Fibroblast of lung (primary cell): ENCODE measurements around the gene SPIN3. TPM values are rescaled to one million over a fixed set of nuclear protein-coding genes. Genes with fewer than 3 reads are reported as not detected.
"Not testable (repeated sequence)": the region's sequence is repeated elsewhere in the genome, so short reads cannot be mapped to it uniquely, and the experiment has no call there.

Source experiments
- DNase-seq, 2 donors: peaks; one replicate each; pipeline versions ENCODE4 v3.0.0 to v3.0.0-alpha.2; 2010; ENCODE audit warnings: low read depth in 2 of 2
- H2AFZ ChIP-seq: 2 replicates; pipeline ENCODE4 v1.5.1; 2012; ENCODE audit warnings: low read length, control low read depth, inconsistent platforms
- H3K27ac ChIP-seq: 2 replicates; pipeline ENCODE4 v1.5.1; 2011; ENCODE audit warnings: low read length, control low read depth; ENCODE audit not compliant: insufficient read depth
- H3K27me3 ChIP-seq: 2 replicates; pipeline ENCODE4 v1.5.1; 2011; ENCODE audit warnings: mild to moderate bottlenecking, low read length; ENCODE audit not compliant: control insufficient read depth, insufficient read depth
- H3K36me3 ChIP-seq: 2 replicates; pipeline ENCODE4 v1.5.1; 2011; ENCODE audit warnings: low read length; ENCODE audit not compliant: control insufficient read depth, insufficient read depth
- H3K4me1 ChIP-seq: 2 replicates; pipeline ENCODE4 v1.5.1; 2011; ENCODE audit warnings: low read length; ENCODE audit not compliant: control insufficient read depth, insufficient read depth; ENCODE audit errors: extremely low read depth
- H3K4me2 ChIP-seq: 2 replicates; pipeline ENCODE4 v1.5.1; 2011; ENCODE audit warnings: low read length, control low read depth; ENCODE audit not compliant: insufficient read depth; ENCODE audit errors: extremely low read depth
- H3K4me3 ChIP-seq, 4 experiments: fragments of 200-600 bp in 1 of 4; sonication (generic) in 1 of 4; replicated peaks in 1 of 4; 2 replicates each; pipeline ENCODE4 v1.5.1; 2011 to 2016; ENCODE audit warnings: low read length in 4 of 4, low read depth in 3 of 4, mild to moderate bottlenecking in 3 of 4, control low read depth in 2 of 4, inconsistent platforms in 1 of 4, mixed read lengths in 1 of 4; ENCODE audit not compliant: insufficient read depth in 1 of 4; ENCODE audit errors: control extremely low read depth in 1 of 4
- H3K79me2 ChIP-seq: 2 replicates; pipeline ENCODE4 v1.5.1; 2012; ENCODE audit warnings: mild to moderate bottlenecking, low read length, inconsistent platforms; ENCODE audit not compliant: control insufficient read depth, insufficient read depth
- H3K9ac ChIP-seq: 2 replicates; pipeline ENCODE4 v1.5.1; 2011; ENCODE audit warnings: mild to moderate bottlenecking, low read length, control low read depth; ENCODE audit not compliant: insufficient read depth
- H3K9me3 ChIP-seq: 2 replicates; pipeline ENCODE4 v1.5.1; 2012; ENCODE audit warnings: low read depth, low read length; ENCODE audit not compliant: control insufficient read depth, insufficient read depth
- H4K20me1 ChIP-seq: 2 replicates; pipeline ENCODE4 v1.5.1; 2011; ENCODE audit warnings: low read length; ENCODE audit not compliant: control insufficient read depth, insufficient read depth; ENCODE audit errors: extremely low read depth
- EZH2 ChIP-seq: IDR thresholded peaks from 2 replicates; pipeline ENCODE4 v1.5.1; 2012; ENCODE audit warnings: low read length, control low read depth, mild to moderate bottlenecking; ENCODE audit errors: missing control alignments
- polyA plus RNA-seq, 2 donors: library from polyadenylated mRNA; depleted of rRNA in 1 of 2; stranded (reverse) in 1 of 2; unstranded in 1 of 2; fragments of >200 nt; gene quantifications; 2 replicates each; pipeline ENCODE4 v1.2.1, GENCODE V29; 2011 to 2012; ENCODE audit warnings: missing spikeins in 1 of 2
- total RNA-seq: library from RNA; depleted of rRNA; stranded (reverse); fragments of >200 nt; gene quantifications from 2 replicates; pipeline ENCODE4 v1.2.1, GENCODE V29; 2014
- TF ChIP-seq, protein P1 (sequence below), 2 donors: IDR thresholded peaks in 1 of 2; conservative IDR thresholded peaks in 1 of 2; 1 replicate in 1 of 2; 2 replicates in 1 of 2; pipeline ENCODE4 v1.5.1; 2011 to 2012; ENCODE audit warnings: low read length in 2 of 2, control low read depth in 1 of 2, inconsistent platforms in 1 of 2, low read depth in 1 of 2, mild to moderate bottlenecking in 1 of 2

SPIN3 gene
- total and polyA plus RNA-seq, 2 donors (not counting 1 experiment from before 2014, with no cell fraction given): 5.2 to 20.1 TPM

DNA sequence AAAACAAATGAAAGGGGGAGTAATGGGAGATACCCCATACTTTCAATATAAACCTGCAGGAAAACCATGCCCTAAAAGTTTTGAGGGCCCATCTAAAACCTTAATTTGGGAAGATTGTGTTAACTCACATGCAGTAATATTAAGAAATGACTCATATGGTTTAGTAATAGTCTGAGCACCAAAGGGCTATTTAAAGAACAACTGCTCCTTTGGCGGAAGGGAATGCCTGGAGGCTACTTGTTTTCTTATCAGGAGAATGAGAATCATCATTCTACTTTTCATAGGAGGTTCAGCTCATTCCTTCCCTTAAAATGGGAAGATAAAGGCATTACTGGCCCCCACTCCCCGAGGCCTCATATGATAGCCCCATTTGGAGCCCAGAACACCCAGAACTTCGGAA is 47.6 kb downstream of the SPIN3 start:
- Histone ChIP-seq H3K36me3 (no peaks in the 10 kb centered on the region), H3K79me2 (no peaks in the 10 kb centered on the region), H3K4me2 (no peak overlapping the region), H4K20me1 (no peaks in the 10 kb centered on the region), H3K4me1 (no peaks in the 10 kb centered on the region), H3K4me3 (no peak overlapping the region), H3K9me3 (no peaks in the 10 kb centered on the region), H3K27ac (no peak overlapping the region), H3K9ac (no peak overlapping the region), H2AFZ (no peak overlapping the region), H3K27me3 (no peaks in the 10 kb centered on the region)
- no peak for TF ChIP-seq EZH2
- TF ChIP-seq, protein P1, sequence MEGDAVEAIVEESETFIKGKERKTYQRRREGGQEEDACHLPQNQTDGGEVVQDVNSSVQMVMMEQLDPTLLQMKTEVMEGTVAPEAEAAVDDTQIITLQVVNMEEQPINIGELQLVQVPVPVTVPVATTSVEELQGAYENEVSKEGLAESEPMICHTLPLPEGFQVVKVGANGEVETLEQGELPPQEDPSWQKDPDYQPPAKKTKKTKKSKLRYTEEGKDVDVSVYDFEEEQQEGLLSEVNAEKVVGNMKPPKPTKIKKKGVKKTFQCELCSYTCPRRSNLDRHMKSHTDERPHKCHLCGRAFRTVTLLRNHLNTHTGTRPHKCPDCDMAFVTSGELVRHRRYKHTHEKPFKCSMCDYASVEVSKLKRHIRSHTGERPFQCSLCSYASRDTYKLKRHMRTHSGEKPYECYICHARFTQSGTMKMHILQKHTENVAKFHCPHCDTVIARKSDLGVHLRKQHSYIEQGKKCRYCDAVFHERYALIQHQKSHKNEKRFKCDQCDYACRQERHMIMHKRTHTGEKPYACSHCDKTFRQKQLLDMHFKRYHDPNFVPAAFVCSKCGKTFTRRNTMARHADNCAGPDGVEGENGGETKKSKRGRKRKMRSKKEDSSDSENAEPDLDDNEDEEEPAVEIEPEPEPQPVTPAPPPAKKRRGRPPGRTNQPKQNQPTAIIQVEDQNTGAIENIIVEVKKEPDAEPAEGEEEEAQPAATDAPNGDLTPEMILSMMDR (conservative IDR thresholded peaks at IDR 0.05 in 1 of 2, IDR thresholded peaks at IDR 0.05 in 1 of 2; ENCODE audit: low read depth in 1 of 2, low read length in 2 of 2): no peak
- DNase-seq: peak in 1 of 2 donors; percentile 51

DNA sequence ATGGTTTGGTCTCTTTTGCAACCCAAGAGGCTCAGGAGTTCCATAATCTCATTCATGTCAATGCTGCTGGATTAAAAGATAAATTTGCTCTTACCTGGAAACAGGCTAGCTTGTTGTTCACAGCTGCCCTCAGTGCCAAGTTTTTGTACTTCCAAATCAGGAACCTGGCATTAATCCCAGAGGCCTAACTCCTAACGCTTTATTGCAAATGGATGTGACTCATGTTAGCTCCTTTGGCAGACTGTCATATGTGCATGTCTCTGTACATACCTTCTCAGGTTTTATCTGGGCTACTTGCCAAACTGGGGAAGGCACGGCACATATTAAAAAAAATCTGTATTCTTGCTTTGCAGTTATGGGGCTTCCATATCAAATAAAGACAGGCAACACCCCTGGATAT is 49.1 kb downstream of the SPIN3 start:
- H3K9me3 ChIP-seq, H3K4me2 ChIP-seq, H3K27me3 ChIP-seq, H3K27ac ChIP-seq, H3K4me3 ChIP-seq, H3K36me3 ChIP-seq, H3K9ac ChIP-seq, H3K79me2 ChIP-seq, H2AFZ ChIP-seq, H3K4me1 ChIP-seq, H4K20me1 ChIP-seq: not testable (repeated sequence)
- DNase-seq: peak; percentile 2 to 77

DNA sequence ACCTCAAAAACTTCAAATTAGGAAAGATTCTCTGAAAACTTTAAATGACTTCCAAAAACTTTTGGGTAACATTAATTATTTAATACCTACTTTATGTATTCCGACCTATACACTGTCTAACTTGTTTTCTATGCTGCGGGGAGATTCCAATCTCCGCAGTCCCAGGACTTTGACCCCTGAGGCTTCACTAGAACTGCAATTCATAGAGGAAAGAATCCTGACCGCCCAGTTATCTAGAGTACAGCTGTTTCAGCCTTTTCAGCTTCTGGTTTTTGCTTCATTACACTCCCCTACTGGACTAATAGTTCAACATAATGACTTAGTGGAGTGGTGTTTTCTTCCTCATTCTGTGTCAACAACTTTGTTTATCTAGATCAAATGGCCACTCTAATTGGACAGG is 50.1 kb downstream of the SPIN3 start:
- not testable (repeated sequence) for H3K4me1 ChIP-seq, H3K27me3 ChIP-seq, H2AFZ ChIP-seq, H3K9ac ChIP-seq, DNase-seq, H4K20me1 ChIP-seq, H3K79me2 ChIP-seq, H3K27ac ChIP-seq, H3K4me2 ChIP-seq, H3K9me3 ChIP-seq, H3K36me3 ChIP-seq, H3K4me3 ChIP-seq

DNA sequence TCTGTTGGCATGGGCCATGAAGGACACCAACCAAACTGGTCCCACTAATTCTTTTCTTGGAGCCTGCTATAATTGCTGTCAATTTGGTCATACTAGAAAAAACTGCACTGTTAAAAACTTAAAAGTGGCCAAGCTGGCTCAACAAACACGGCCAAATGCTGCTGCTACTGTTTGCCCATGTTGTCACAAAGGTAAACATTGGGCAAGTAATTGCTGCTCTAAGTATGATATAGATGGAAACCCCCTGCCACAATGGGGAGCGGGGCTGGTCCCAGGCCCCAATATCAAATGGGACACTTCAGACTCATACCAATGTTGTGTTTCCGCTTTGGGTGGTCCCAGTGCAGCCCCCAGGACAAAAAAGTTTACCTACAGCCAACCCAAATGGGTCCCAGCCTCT is 52.1 kb downstream of the SPIN3 start:
- no peak for TF ChIP-seq EZH2
- TF ChIP-seq, protein P1 (conservative IDR thresholded peaks at IDR 0.05 in 1 of 2, IDR thresholded peaks at IDR 0.05 in 1 of 2; ENCODE audit: low read depth in 1 of 2, low read length in 2 of 2): no peak
- no peak for DNase-seq
- Histone ChIP-seq H3K4me2 (no peak overlapping the region), H3K27me3 (no peaks in the 10 kb centered on the region), H3K9me3 (no peaks in the 10 kb centered on the region), H3K4me1 (no peaks in the 10 kb centered on the region), H3K27ac (no peak overlapping the region), H3K4me3 (no peak overlapping the region), H2AFZ (no peak overlapping the region), H3K36me3 (no peaks in the 10 kb centered on the region), H4K20me1 (no peaks in the 10 kb centered on the region), H3K9ac (no peak overlapping the region), H3K79me2 (no peaks in the 10 kb centered on the region)

Other genes starting within 250 kb of the SPIN3 start
- 8.0 and 10.6 TPM in 2 replicates for gene SPIN2B, start 126.0 kb upstream of the SPIN3 start, total RNA-seq
- 10.4 and 11.1 TPM in 2 replicates for gene SPIN2B, start 126.0 kb upstream of the SPIN3 start, polyA plus RNA-seq
- gene SPIN2A, start 141.9 kb upstream of the SPIN3 start, total RNA-seq: 0.50 and 0.51 TPM in 2 replicates
- 0.97 and 2.3 TPM in 2 replicates for gene SPIN2A, start 141.9 kb upstream of the SPIN3 start, polyA plus RNA-seq